Effector CD4-positive, alpha-beta T cell (primary cell): Measurements from ENCODE around the gene CES1.
"Not testable (repeated sequence)": the region's sequence is repeated elsewhere in the genome, so short reads cannot be mapped to it uniquely, and the experiment has no call there.

ENCODE experiments used
- DNase-seq: peaks from one replicate; pipeline ENCODE4 v3.0.0-alpha.2; 2020

The CES1 gene

GRCh38 chr16:55830658-55831294 is 2.1 kb downstream of the CES1 start:
- no peak for DNase-seq

DNA sequence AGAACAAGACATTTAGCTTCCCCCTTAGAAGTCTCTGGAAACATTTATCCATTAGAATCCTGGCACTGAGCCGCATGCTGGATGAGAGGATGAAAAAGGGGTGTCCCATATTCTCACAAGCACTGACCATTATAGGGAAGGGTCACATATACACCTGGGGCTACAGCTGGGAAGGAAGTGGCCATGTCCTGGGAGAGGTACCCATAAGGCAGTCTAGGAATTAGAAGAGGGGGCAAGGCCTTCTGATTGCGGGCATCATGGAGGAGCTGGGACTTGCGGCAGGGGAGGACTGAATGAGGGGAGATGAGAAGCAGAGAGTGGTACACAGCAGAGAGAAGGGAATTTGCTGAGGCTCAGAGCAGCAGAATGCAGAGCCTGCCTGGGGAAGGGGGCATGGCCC is 3.7 kb downstream of the CES1 start:
- not testable (repeated sequence) for DNase-seq

GRCh38 chr16:55828680-55829079 is 4.2 kb downstream of the CES1 start:
- no peak for DNase-seq

- no peak for DNase-seq
Observed at GRCh38 chr16:55825115-55825728, 7.7 kb downstream of the CES1 start.

- no peak for DNase-seq
Observed at GRCh38 chr16:55824473-55825000, 8.4 kb downstream of the CES1 start.

DNA sequence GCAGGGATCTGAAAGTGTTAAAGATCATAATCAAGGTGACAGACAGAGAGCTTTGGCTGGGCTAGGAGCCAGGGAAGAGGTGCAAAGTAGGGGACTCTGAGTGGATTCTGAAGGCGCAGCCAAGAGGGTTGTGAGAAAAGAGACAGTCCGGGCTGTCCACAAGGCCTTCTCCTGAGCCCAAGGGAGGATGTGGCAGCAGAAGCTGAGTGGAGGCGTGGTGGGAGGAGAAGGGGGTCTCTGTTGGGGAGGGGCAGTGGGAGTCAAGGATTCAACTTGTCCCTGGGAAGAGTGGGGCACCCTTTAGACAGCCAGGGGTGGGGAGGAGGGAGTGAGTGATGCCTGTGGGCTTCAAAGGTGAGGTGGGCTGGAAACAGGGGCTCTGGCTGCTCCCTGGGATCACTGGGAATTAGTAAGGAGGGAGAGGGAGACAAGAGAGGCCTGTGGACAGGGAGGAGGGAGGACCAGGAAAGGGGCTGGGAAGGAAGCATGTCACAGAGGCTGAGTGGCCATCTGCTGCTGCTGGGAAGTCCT is 10.6 kb downstream of the CES1 start:
- DNase-seq = no peak

DNA sequence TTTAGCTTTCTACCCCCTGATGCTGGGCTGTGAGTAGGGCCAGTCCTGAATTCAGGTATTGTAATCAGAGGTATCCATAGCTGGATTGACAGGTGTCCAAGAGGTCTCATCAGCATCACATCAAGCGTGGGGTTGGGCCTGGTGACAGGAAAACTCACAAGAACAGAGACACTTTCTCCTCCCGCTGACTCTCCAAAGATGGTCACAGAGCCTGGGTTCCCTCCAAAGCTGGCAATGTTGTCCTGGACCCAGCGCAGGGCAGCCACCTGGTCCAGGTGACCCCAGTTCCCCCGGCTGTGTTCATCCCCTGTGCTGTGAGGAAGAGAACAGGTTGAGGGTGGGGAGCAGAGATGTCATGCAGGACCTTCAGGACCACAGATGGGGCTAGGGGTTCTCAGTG is 11.7 kb downstream of the CES1 start:
- no peak for DNase-seq

- DNase-seq = no peak
Observed at GRCh38 chr16:55820615-55821014, 12.3 kb downstream of the CES1 start.

DNA sequence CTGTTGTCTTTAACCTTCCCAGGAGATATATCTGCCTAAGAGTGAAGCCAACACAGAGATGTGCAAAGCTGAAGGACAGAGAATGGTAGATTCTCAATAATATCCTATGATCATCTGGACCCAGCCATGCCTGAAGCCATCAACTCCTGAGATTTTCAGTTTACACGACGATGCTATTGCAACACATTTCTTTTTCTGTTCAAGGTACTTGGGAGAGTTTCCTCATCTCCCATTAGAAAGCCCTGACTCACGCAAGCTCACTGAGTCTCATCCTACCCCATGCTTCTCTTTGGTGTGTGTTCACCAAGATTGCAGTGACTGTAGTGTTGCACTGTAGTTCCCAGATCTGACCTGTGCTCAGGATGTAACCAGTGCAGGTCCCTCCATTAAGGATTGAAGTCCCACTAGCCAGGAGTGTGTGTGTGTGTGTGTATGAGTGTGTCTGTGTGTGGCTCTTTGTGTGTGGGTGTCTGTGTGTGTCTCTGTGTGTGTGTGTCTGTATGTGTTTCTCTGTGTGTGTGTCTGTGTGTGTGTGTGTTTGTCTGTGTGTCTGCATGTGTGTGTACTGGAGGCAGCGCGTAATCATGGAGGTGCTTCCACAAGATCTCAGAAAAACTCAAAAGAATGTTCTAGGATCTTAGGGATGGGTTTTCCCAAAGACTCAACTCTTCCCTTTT is 15.5 kb downstream of the CES1 start:
- DNase-seq = no peak

DNA sequence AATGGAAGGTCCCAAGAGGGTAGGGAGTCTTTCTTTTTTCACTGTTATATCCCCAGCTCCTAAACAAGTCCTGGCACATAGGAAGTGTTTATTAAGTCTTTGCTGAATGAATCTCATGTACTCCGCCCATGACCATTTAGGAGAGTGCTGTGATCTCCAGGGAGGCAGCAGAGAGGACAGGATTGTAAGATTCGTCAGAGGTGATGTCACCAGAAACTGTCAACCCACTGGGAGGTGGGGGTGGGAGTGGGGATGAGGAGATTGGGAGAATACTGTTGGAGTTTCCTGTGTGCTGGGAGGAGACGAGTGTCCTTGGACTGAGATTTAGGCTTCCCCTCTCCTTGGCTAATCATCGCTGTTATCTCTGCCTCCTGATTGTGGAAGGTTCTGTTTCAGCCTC is 16.7 kb downstream of the CES1 start:
- not testable (repeated sequence) for DNase-seq

DNA sequence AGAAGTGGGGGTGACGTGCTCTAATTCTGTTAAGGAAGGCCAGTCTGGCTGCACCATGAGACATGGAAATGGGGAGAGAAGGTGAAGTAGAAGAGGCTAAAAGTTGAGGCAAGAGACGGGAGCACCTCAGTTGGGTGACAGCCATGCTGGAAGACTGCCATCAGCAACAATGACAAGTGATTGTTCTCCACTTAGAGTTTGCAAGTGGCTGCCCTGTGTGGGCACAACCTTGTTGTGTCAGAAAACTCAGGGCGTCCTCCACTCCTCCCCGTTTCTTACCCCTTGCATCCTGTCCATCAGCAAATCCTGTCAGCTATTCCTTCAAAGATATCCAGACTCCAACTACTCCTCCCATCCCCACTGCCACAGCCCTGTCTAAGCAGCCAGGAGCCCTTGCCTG is 17.6 kb downstream of the CES1 start:
- DNase-seq = no peak

DNA sequence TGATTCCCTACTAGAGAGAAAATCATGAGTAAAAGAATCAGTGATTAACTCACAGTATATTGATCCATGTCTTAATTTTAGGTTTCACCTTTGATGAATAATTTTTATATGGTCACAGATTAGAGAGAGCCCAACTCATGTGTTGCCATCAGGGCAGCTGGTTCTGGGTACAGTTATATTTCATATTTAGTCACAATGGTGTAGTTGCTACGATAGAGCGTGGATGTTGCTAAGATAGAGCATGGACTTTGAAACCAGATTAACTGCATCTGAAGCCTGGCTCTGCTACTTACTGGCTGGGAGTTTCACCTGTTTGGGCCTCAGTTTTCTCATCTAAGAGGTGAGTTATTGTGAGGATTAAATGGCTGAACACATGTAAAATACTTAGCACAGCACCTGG is 18.7 kb downstream of the CES1 start:
- not testable (repeated sequence) for DNase-seq

DNA sequence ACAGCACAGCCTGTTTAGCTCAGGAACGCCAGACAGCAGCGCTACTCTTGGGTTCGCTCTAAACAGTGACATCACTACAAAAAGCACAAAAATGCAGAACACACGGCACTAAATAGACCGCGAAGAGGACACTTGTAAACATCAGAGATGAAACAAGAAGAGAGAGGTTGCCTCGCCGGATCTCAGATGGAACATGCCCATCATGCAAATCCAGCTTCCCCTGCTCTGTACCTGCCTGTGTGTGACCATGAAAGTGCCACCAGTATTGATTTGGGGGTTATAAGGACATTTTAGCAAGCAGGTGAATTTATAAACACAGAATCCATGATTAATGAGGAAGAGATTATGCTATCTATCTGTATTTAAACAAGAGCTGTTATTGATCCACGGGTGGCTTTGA is 19.2 kb downstream of the CES1 start:
- not testable (repeated sequence) for DNase-seq

GRCh38 chr16:55812951-55813350 is 19.9 kb downstream of the CES1 start:
- DNase-seq = no peak

DNA sequence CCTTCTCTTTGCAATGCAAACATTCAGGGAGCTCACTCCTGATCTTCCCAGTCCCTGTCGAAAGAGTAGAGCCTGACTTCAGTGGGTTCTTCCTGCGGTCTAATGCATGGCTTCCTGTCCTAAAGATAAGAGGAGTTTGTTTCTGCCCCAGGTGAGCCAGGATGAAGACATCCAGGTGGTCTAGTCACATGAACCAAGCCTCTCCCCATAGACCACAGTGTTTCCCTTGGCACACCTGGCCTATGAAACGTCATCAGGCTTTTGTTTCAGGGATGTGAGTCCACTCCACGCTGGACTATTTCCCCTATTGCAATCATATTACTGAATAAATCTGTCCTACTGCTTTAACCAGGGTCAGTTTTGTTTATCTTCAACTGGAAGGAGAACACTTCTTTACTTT is 21.1 kb downstream of the CES1 start:
- DNase-seq = no peak

- no peak for DNase-seq
Observed at GRCh38 chr16:55810451-55810961, 22.4 kb downstream of the CES1 start.

DNA sequence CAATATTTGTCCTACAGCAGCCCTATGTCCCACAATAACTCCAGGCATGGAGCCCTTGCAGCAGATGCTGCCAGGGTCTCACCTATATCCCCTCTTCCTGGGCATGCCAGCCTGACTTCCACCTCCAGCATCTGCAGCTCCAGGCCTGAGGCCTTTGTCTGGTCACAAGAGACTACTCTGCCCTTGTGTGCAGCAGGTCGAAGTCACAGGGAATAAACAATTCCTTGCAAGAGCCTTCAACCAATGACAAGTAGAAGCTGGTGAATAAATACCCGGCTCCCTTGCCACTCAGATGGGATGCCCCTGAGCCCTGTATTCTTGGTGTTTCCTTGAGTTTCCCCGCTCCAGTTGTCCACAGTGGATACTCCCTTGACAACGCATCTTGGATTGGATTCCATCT is 23.0 kb downstream of the CES1 start:
- DNase-seq = no peak

- no peak for DNase-seq
Observed at GRCh38 chr16:55809386-55809785, 23.5 kb downstream of the CES1 start.

DNA sequence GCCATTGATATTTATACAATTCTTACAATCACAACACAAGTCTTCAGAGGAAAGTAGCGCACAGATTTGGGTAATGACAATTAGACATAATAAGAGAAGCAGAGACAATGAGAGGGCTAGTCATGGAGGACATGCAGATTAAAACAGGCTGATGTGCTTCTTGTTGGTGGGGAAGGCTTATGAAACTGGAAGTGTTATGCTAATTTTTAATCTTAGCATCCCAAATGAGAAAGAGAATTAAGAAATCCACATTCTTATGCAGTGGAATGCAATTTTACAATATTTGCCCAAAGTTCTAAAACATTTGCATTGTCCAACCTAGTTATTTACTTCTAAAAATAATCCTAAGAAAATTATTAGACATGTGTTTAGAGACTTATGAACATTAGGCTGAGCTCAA is 24.6 kb downstream of the CES1 start:
- DNase-seq = not testable (repeated sequence)

GRCh38 chr16:55805104-55805503 is 27.8 kb downstream of the CES1 start:
- not testable (repeated sequence) for DNase-seq

DNA sequence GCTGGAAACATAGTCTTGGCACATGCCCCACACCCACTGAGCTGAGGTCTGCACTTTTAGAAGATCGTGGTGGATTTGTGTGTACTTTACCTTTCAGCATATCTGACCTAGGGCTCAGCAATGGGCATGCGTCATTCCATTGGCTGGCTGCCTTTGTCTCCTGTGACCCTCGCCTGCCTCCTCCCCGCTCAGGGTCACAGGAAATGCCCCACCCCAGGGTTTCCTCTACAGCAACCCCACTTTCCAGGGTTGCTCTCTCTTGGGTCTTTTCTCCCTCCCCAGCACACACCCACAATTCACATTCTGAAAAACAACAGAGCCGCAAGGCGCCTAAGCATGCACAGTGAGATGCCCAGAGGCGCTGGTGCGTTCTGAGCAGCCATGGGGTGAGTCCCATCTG is 29.2 kb downstream of the CES1 start:
- not testable (repeated sequence) for DNase-seq

- DNase-seq = not testable (repeated sequence)
Observed at GRCh38 chr16:55792934-55793374, 39.9 kb downstream of the CES1 start.

DNA sequence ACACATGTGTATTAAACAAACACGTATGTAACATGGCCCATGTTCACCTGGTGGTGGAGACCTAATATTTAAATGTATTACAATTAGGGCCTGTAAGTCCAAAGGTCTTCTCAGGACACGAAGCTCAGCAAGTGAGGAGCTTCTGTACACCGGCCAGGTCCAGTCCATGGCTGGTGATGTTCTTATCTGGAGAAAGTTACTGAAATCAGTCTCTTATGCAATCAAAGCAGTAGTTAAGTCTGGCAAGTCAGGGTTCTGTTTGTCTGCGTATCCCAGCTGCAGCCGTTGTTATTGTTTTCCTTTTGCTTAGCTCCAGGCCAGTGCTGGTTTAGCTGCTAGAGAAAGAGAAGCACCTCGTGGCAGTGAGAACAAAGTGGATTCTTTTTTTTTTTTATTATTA is 41.4 kb downstream of the CES1 start:
- not testable (repeated sequence) for DNase-seq
